KBM-7 (cell line): ENCODE data around the gene DNAJC6.
"Not testable (repeated sequence)": the region's sequence is repeated elsewhere in the genome, so short reads cannot be mapped to it uniquely, and the experiment has no call there.

Experiments used
- DNase-seq: peaks from one replicate; pipeline ENCODE4 v3.0.0-alpha.2; 2015
- in situ Hi-C: fragments of 300-500 bp; cut with MboI; formaldehyde crosslinking; loops from 2 replicates; pipeline ENCODE4 v1.14.3; 2020; ENCODE audit warnings: low sequenced_read_pairs, low pct_unique_long_range_greater_than_20kb, mixed read lengths

DNAJC6 gene

GRCh38 chr1:65343286-65343685 lies 33.9 kb downstream of the DNAJC6 start:
- in situ Hi-C loops = no loop called here

DNA sequence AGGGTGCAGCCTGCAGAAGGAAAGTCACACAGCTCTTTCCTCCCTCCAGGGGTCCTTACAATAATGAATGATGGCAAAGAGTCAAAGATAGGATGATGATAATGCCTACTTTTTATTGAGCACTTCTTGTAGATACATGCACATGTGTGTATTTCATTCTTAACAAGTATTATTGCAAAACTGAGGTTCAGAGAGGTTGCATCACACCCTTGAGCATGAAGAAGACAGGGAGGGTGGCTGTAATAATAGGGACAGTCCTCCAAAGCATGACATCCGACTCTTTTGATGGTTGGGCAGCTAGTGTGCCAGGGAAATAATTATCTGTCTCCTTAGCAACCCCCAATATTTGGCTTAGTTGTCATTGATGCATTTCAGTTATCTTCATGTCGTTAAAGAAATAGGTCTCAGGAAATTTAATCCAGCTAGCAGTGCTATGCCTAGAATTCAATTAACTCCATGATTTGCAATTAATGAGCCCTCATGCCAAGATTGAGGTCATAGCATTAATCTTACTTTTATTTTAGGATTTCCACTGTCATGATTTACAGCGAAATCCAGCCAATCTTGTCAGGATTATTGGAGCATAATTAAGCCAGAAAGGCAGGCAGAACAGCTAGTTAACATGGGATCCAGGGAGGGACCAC lies 35.0 kb downstream of the DNAJC6 start:
- in situ Hi-C loops = no loop called here
- no peak for DNase-seq

More at GRCh38 chr1:65343286-65343685, 33.9 kb downstream of the DNAJC6 start:
- DNase-seq = no peak

DNA sequence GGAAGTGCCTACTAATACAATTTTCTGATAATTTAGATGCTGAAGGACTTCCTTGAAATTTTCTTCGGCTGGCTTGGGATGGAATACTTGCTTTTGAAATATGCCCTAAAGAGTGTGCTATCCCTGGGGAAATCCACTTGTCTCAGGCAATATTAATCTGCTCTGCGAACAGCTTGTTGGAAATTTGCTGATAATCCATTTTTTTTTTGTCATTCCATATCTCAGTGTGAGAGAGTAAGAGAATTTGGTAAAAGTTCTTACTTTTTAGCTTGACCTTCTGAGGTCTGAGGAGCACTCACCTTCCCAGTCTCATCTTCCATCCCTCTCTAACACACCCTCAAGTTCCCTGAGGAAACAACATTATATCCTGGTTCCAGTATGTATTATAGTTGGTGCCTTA lies 36.8 kb downstream of the DNAJC6 start:
- in situ Hi-C loops = no loop called here
- no peak for DNase-seq

DNA sequence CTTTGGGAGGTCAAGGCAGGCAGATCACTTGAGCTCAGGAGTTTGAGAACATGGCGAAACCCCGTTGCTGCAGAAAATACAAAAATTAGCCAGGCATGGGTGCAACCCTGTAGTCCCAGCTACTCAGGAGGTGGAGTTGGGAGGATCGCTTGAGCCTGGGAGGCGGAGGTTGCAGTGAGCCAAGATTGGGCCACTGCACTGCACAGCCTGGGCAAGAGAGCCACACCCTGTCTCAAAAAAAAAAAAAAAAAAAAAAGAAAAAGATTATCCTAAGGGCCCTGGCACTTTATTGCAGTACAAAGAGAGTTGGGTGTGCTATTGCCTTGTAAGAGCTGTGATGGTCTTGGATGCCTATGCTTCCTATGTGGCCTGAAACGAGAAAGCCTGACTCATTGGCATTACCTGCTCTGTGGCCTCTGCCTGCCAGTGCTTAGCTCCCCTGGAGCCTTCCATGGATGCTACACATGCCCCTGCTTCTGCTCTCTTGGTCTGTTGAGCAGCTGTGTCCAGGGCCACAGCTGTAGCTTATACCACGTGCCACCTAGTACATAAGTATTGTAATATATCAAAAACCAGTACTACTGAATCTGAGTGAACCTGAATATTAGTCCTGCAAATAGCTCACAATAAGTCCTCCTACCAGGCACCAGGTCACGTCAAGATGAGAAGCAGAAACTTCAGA lies 45.8 kb downstream of the DNAJC6 start:
- in situ Hi-C loops = no loop called here

GRCh38 chr1:65357291-65357960 lies 48.1 kb downstream of the DNAJC6 start:
- no peak for DNase-seq
- in situ Hi-C loops = no loop called here

More for the DNA sequence above, 45.8 kb downstream of the DNAJC6 start:
- DNase-seq = no peak

- in situ Hi-C loops = no loop called here
Measured at GRCh38 chr1:65359888-65360287, 50.5 kb downstream of the DNAJC6 start.

GRCh38 chr1:65360648-65361047 lies 51.3 kb downstream of the DNAJC6 start:
- DNase-seq = no peak
- in situ Hi-C loops = no loop called here

More at GRCh38 chr1:65359888-65360287, 50.5 kb downstream of the DNAJC6 start:
- no peak for DNase-seq

DNA sequence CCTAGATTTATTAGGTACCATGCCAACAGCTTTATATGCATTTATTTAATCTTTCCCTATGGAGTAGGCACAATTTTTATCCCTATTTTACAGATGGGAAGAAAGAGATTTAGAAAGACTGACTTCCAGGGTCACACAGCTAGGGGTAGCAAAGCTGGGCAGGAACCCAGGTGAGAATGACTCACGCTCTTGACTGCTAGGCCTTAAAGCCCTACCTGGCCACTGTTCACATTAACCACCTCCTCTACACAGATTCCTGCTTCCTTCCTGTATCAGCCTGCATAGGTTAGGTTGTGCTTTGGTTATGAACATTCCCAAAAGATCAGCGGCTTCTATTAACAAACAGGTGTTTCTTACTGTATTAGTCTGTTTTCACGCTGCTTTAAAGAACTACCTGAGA lies 53.2 kb downstream of the DNAJC6 start:
- no peak for DNase-seq
- in situ Hi-C loops = no loop called here

DNA sequence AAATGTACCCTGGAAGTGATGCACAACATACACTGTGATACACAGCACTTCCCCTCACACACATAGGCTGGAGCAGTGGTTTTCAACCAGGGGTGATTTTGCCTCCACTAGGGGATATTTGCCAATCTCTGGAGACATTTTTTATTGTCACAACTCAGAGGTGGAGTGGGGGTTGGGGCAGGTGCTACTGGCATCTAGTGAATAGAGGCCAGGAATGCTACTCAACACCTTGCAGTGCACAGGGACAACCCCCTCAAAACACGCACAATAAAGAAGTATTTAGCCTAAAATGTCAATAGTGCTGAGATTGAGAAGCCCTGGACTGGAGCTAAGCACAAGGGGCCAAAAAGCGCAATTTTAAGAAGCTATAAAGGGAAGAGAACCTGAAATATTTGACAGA lies 54.1 kb downstream of the DNAJC6 start:
- DNase-seq = no peak
- in situ Hi-C loops = no loop called here

DNA sequence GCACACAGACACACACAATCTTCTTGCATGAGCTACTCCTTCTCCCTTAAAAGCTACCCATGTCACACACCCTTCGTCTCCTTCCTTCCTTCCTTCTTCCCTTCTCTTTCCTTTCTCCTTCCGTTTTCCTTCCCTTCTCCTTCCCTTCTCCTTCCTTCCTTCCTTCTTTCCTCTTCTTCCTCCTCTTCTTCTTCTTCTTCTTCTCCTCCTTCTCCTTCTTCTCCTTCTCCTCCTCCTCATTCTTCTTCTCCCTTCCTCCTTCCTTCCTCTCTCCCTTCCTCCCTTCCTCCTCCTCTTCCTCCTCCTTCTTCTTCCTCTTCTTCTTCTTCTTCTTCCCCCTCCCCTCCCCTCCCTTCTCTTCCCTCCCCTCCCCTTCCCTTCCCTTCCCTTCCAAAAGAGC lies 59.1 kb downstream of the DNAJC6 start:
- in situ Hi-C loops = no loop called here
- no peak for DNase-seq

DNA sequence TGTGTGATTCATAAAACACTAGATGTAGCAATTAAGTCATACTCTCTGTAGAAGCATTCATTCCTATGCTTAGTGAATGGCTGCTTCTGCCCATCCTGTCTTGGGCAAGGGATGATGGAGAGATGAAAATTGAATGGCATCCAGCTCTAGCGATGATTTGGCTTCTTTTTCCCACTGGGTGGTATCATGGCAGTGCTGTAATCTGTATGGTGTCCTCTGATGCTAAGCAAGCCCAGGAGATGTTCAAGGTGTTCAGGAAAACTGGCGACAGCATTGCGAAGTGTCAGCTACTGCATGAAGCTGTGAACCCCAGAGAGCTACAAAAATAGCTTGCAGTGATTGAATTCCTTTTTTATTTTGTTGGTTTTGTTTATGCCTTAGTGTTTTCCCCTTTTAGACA lies 62.2 kb downstream of the DNAJC6 start:
- no peak for DNase-seq

DNA sequence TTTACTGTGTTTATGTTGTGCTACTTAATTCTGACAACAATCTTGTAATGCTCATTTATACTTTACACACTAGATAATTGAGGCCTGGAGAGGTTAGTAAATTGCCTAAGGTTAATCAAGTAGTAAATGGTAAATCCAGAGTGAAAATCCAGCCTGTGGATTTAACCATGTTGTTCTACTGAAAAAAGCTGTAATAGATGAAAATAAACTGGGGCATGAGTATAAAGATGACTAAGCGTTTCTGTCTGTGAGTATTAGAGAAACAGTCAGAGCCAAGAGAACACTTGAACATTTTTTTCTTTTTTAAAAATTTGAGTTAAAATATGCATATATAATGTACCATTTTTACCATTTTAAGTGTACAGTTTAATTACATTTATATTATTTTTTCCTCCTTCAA lies 63.2 kb downstream of the DNAJC6 start:
- in situ Hi-C loops = no loop called here
- DNase-seq = no peak

More for the DNA sequence above, 62.2 kb downstream of the DNAJC6 start:
- in situ Hi-C loops = no loop called here

- in situ Hi-C loops = no loop called here
- no peak for DNase-seq
Measured at GRCh38 chr1:65377496-65378246, 68.3 kb downstream of the DNAJC6 start.

GRCh38 chr1:65378247-65378946 lies 69.1 kb downstream of the DNAJC6 start:
- in situ Hi-C loops = no loop called here
- no peak for DNase-seq

- in situ Hi-C loops, DNase-seq: not testable (repeated sequence)
Measured at GRCh38 chr1:65384426-65384825, 75.1 kb downstream of the DNAJC6 start.

DNA sequence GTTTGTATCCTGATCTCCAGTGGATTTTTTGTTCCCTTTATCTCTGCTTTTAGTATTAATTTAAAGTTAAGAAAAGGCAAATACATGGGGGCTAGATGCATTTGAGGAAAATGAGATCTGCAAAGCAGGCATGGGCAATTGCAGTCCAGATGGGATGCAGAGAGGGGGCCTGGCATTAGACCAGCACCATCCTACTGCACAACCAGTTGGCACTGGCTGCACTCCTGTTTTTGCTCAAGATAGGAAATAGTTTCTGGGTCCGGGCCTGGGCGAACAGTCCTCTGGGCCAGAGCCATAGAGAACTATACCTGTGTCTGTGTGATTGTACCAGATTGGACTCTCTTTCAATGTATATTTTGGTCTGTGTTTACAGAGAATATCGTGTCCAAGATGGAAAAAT lies 77.1 kb downstream of the DNAJC6 start:
- in situ Hi-C loops = no loop called here
- no peak for DNase-seq

- in situ Hi-C loops = no loop called here
- DNase-seq = no peak
Measured at GRCh38 chr1:65387821-65388220, 78.5 kb downstream of the DNAJC6 start.

GRCh38 chr1:65388908-65389695 lies 79.8 kb downstream of the DNAJC6 start:
- in situ Hi-C loops = no loop called here
- no peak for DNase-seq
